ENCODE data around the gene PPP1R27. TPM values are rescaled to one million over a fixed set of nuclear protein-coding genes. Genes with fewer than 3 reads are reported as not detected.
A peak's percentile ranks its signal among the peaks of the same experiment; 100 is the strongest.

The PPP1R27 gene
- total and polyA plus RNA-seq, 9 of the 15 experiments (the other 6 are each of a cell fraction or from before 2014, with no cell fraction given), result 0.29 to 6.9 (median 1.5) TPM; not detected in 2

- TF ChIP-seq ZNF407 (IDR thresholded peaks at IDR 0.05; ENCODE audit: low read depth), result peak; percentile 42; the same call in 1 of the 2 replicates
Observed at GRCh38 chr17:81792675-81793615, 41.9 kb downstream of the PPP1R27 start (continued).

Other genes with a start within 250 kb of the PPP1R27 start
Only the 7 nearest of the 30 such genes appear.
- not detected in 2 replicates for gene GCGR, start 30.9 kb downstream of the PPP1R27 start, total RNA-seq (2014; rRNA removed)
- not detected in 2 replicates for gene GCGR, start 30.9 kb downstream of the PPP1R27 start, total RNA-seq (2014; rRNA removed; fragmentation: Illumina TruSeq; extraction: Trizol)
- gene GCGR, start 30.9 kb downstream of the PPP1R27 start, total RNA-seq (2015; rRNA removed; fragmentation: Illumina TruSeq; extraction: Trizol), result not detected in 2 replicates
- gene GCGR, start 30.9 kb downstream of the PPP1R27 start, total RNA-seq (2021), result not detected in 2 replicates
- not detected in 2 replicates for gene GCGR, start 30.9 kb downstream of the PPP1R27 start, polyA plus RNA-seq (2011; rRNA removed)
- gene GCGR, start 30.9 kb downstream of the PPP1R27 start, polyA plus RNA-seq (2014; fragmentation: Illumina TruSeq; extraction: Trizol), result not detected in 2 replicates
- not detected for gene GCGR, start 30.9 kb downstream of the PPP1R27 start, polyA plus RNA-seq (2014; fragmentation: Nextera tagmentation; extraction: Ambion mirVana)
- gene GCGR, start 30.9 kb downstream of the PPP1R27 start, polyA plus RNA-seq (2014; rRNA removed), result not detected in 2 replicates
- 35.8 and 45.4 TPM in 2 replicates for gene MCRIP1, start 1.8 kb downstream of the PPP1R27 start, total RNA-seq (2014; rRNA removed)
- 1.5 and 1.7 TPM in 2 replicates for gene MCRIP1, start 1.8 kb downstream of the PPP1R27 start, total RNA-seq (2014; rRNA removed; fragmentation: Illumina TruSeq; extraction: Trizol)
- gene MCRIP1, start 1.8 kb downstream of the PPP1R27 start, total RNA-seq (2015; rRNA removed; fragmentation: Illumina TruSeq; extraction: Trizol), result 21.5 and 25.4 TPM in 2 replicates
- gene MCRIP1, start 1.8 kb downstream of the PPP1R27 start, total RNA-seq (2021), result 32.8 and 36.0 TPM in 2 replicates
- gene MCRIP1, start 1.8 kb downstream of the PPP1R27 start, polyA plus RNA-seq (2011; rRNA removed), result 9.7 and 14.8 TPM in 2 replicates
- gene MCRIP1, start 1.8 kb downstream of the PPP1R27 start, polyA plus RNA-seq (2014; fragmentation: Illumina TruSeq; extraction: Trizol), result 6.6 and 24.6 TPM in 2 replicates
- gene MCRIP1, start 1.8 kb downstream of the PPP1R27 start, polyA plus RNA-seq (2014; fragmentation: Nextera tagmentation; extraction: Ambion mirVana), result 1 to 10 TPM in 1 of 2 experiments, under 1 TPM in 1; 0.39 to 1.4 TPM
- gene MCRIP1, start 1.8 kb downstream of the PPP1R27 start, polyA plus RNA-seq (2014; rRNA removed), result 24.0 and 35.5 TPM in 2 replicates
- gene P4HB, start 25.5 kb upstream of the PPP1R27 start, total RNA-seq (2014; rRNA removed), result 587 and 588 TPM in 2 replicates
- 296 and 325 TPM in 2 replicates for gene P4HB, start 25.5 kb upstream of the PPP1R27 start, total RNA-seq (2014; rRNA removed; fragmentation: Illumina TruSeq; extraction: Trizol)
- 404 and 420 TPM in 2 replicates for gene P4HB, start 25.5 kb upstream of the PPP1R27 start, total RNA-seq (2015; rRNA removed; fragmentation: Illumina TruSeq; extraction: Trizol)
- gene P4HB, start 25.5 kb upstream of the PPP1R27 start, total RNA-seq (2021), result 437 and 446 TPM in 2 replicates
- 75.9 and 116 TPM in 2 replicates for gene P4HB, start 25.5 kb upstream of the PPP1R27 start, polyA plus RNA-seq (2011; rRNA removed)
- gene P4HB, start 25.5 kb upstream of the PPP1R27 start, polyA plus RNA-seq (2014; fragmentation: Illumina TruSeq; extraction: Trizol), result 645 and 729 TPM in 2 replicates
- 10 to 100 TPM in 1 of 2 experiments, 1 to 10 TPM in 1; 4.4 to 14.9 TPM for gene P4HB, start 25.5 kb upstream of the PPP1R27 start, polyA plus RNA-seq (2014; fragmentation: Nextera tagmentation; extraction: Ambion mirVana)
- 181 and 191 TPM in 2 replicates for gene P4HB, start 25.5 kb upstream of the PPP1R27 start, polyA plus RNA-seq (2014; rRNA removed)
- 110 and 146 TPM in 2 replicates for gene ARHGDIA, start 36.3 kb upstream of the PPP1R27 start, total RNA-seq (2014; rRNA removed)
- 39.8 and 58.3 TPM in 2 replicates for gene ARHGDIA, start 36.3 kb upstream of the PPP1R27 start, total RNA-seq (2014; rRNA removed; fragmentation: Illumina TruSeq; extraction: Trizol)
- gene ARHGDIA, start 36.3 kb upstream of the PPP1R27 start, total RNA-seq (2015; rRNA removed; fragmentation: Illumina TruSeq; extraction: Trizol), result 105 and 107 TPM in 2 replicates
- gene ARHGDIA, start 36.3 kb upstream of the PPP1R27 start, total RNA-seq (2021), result 321 and 340 TPM in 2 replicates
- 23.4 and 33.4 TPM in 2 replicates for gene ARHGDIA, start 36.3 kb upstream of the PPP1R27 start, polyA plus RNA-seq (2011; rRNA removed)
- 129 and 227 TPM in 2 replicates for gene ARHGDIA, start 36.3 kb upstream of the PPP1R27 start, polyA plus RNA-seq (2014; fragmentation: Illumina TruSeq; extraction: Trizol)
- 10 to 100 TPM in 1 of 2 experiments, 1 to 10 TPM in 1; 9.6 to 11.2 TPM for gene ARHGDIA, start 36.3 kb upstream of the PPP1R27 start, polyA plus RNA-seq (2014; fragmentation: Nextera tagmentation; extraction: Ambion mirVana)
- gene ARHGDIA, start 36.3 kb upstream of the PPP1R27 start, polyA plus RNA-seq (2014; rRNA removed), result 97.6 and 114 TPM in 2 replicates
- 416 and 428 TPM in 2 replicates for gene ALYREF, start 56.5 kb upstream of the PPP1R27 start, total RNA-seq (2014; rRNA removed)
- gene ALYREF, start 56.5 kb upstream of the PPP1R27 start, total RNA-seq (2014; rRNA removed; fragmentation: Illumina TruSeq; extraction: Trizol), result 74.3 and 99.3 TPM in 2 replicates
- 225 and 227 TPM in 2 replicates for gene ALYREF, start 56.5 kb upstream of the PPP1R27 start, total RNA-seq (2015; rRNA removed; fragmentation: Illumina TruSeq; extraction: Trizol)
- 279 and 283 TPM in 2 replicates for gene ALYREF, start 56.5 kb upstream of the PPP1R27 start, total RNA-seq (2021)
- 97.2 and 103 TPM in 2 replicates for gene ALYREF, start 56.5 kb upstream of the PPP1R27 start, polyA plus RNA-seq (2011; rRNA removed)
- 147 and 154 TPM in 2 replicates for gene ALYREF, start 56.5 kb upstream of the PPP1R27 start, polyA plus RNA-seq (2014; fragmentation: Illumina TruSeq; extraction: Trizol)
- 1 to 10 TPM; 1.9 to 3.7 TPM for gene ALYREF, start 56.5 kb upstream of the PPP1R27 start, polyA plus RNA-seq (2014; fragmentation: Nextera tagmentation; extraction: Ambion mirVana)
- 206 and 253 TPM in 2 replicates for gene ALYREF, start 56.5 kb upstream of the PPP1R27 start, polyA plus RNA-seq (2014; rRNA removed)
- 220 and 252 TPM in 2 replicates for gene ANAPC11, start 56.7 kb upstream of the PPP1R27 start, total RNA-seq (2014; rRNA removed)
- 32.5 and 41.2 TPM in 2 replicates for gene ANAPC11, start 56.7 kb upstream of the PPP1R27 start, total RNA-seq (2014; rRNA removed; fragmentation: Illumina TruSeq; extraction: Trizol)
- gene ANAPC11, start 56.7 kb upstream of the PPP1R27 start, total RNA-seq (2015; rRNA removed; fragmentation: Illumina TruSeq; extraction: Trizol), result 105 and 111 TPM in 2 replicates
- gene ANAPC11, start 56.7 kb upstream of the PPP1R27 start, total RNA-seq (2021), result 214 and 217 TPM in 2 replicates
- gene ANAPC11, start 56.7 kb upstream of the PPP1R27 start, polyA plus RNA-seq (2011; rRNA removed), result 238 and 354 TPM in 2 replicates
- 57.2 and 105 TPM in 2 replicates for gene ANAPC11, start 56.7 kb upstream of the PPP1R27 start, polyA plus RNA-seq (2014; fragmentation: Illumina TruSeq; extraction: Trizol)
- gene ANAPC11, start 56.7 kb upstream of the PPP1R27 start, polyA plus RNA-seq (2014; fragmentation: Nextera tagmentation; extraction: Ambion mirVana), result 100 to 1,000 TPM; 154 to 255 TPM
- gene ANAPC11, start 56.7 kb upstream of the PPP1R27 start, polyA plus RNA-seq (2014; rRNA removed), result 318 and 338 TPM in 2 replicates
- 0.14 and 0.57 TPM in 2 replicates for gene NPB, start 67.2 kb upstream of the PPP1R27 start, total RNA-seq (2014; rRNA removed)
- 0.07 TPM in 1 of 2 replicates, not detected in the other for gene NPB, start 67.2 kb upstream of the PPP1R27 start, total RNA-seq (2014; rRNA removed; fragmentation: Illumina TruSeq; extraction: Trizol)
- gene NPB, start 67.2 kb upstream of the PPP1R27 start, total RNA-seq (2015; rRNA removed; fragmentation: Illumina TruSeq; extraction: Trizol), result 0.07 and 0.30 TPM in 2 replicates
- 0.53 and 0.65 TPM in 2 replicates for gene NPB, start 67.2 kb upstream of the PPP1R27 start, total RNA-seq (2021)
- gene NPB, start 67.2 kb upstream of the PPP1R27 start, polyA plus RNA-seq (2011; rRNA removed), result 0.03 and 0.07 TPM in 2 replicates
- gene NPB, start 67.2 kb upstream of the PPP1R27 start, polyA plus RNA-seq (2014; fragmentation: Illumina TruSeq; extraction: Trizol), result 0.07 TPM in 1 of 2 replicates, not detected in the other
- under 1 TPM; 0.43 to 0.61 TPM for gene NPB, start 67.2 kb upstream of the PPP1R27 start, polyA plus RNA-seq (2014; fragmentation: Nextera tagmentation; extraction: Ambion mirVana)
- gene NPB, start 67.2 kb upstream of the PPP1R27 start, polyA plus RNA-seq (2014; rRNA removed), result 0.07 TPM in 1 of 2 replicates, not detected in the other